GM10248 (cell line): ENCODE data around the gene PYGO2.

Experiments used
- CTCF ChIA-PET: fragments of 300-600 bp; sonication (Branson Sonifier 250); formaldehyde crosslinking; extraction: SDS; loops from one replicate; lab custom pipeline; 2021; ENCODE audit warnings: antibody characterized with exemption; lab: Yijun Ruan, JAX
- POLR2A ChIA-PET: fragments of 350-650 bp; sonication (Branson Sonifier 250); formaldehyde crosslinking; extraction: SDS; loops from one replicate; lab custom pipeline; 2020; ENCODE audit warnings: antibody characterized with exemption; lab: Yijun Ruan, JAX
- DNase-seq: peaks from one replicate; pipeline ENCODE4 v3.0.0; 2012; ENCODE audit errors: extremely low spot score
- CTCF ChIP-seq: IDR thresholded peaks from 2 replicates; pipeline ENCODE4 v1.5.1; 2012; ENCODE audit warnings: mild to moderate bottlenecking, low read depth; ENCODE audit errors: extremely low read depth, missing control alignments, control extremely low read depth

The PYGO2 gene

GRCh38 chr1:154952664-154953063 lies 8.9 kb downstream of the PYGO2 start:
- DNase-seq, result no peak
- ChIA-PET POLR2A (interaction anchor here (0.6 to 2.7 kb wide), 5 partner anchors 8 to 1137 kb away, joined by 3 to 9 read pairs (median 5); partner anchors contain the start of genes PMVK and SHC1), CTCF (interaction anchor here (0.8 to 1.5 kb wide), 6 partner anchors 27 to 406 kb away, joined by 3 to 5 read pairs (median 4); no protein-coding TSS in a partner anchor)
- TF ChIP-seq CTCF, result no peak

GRCh38 chr1:154951901-154952657 lies 9.5 kb downstream of the PYGO2 start:
- TF ChIP-seq CTCF, result no peak
- POLR2A ChIA-PET, result interaction anchor here (0.6 to 2.7 kb wide), 4 partner anchors 14 to 1137 kb away, joined by 3 to 9 read pairs (median 6); partner anchors contain the start of genes PMVK and SHC1
- peak; percentile 59 for DNase-seq
- CTCF ChIA-PET, result interaction anchor here (0.8 to 3.5 kb wide), 7 partner anchors 9 to 405 kb away, joined by 3 to 17 read pairs (median 4); partner anchors contain the start of gene PYGO2

- no peak for TF ChIP-seq CTCF
- POLR2A ChIA-PET, result interaction anchor here (0.5 to 1.4 kb wide), 3 partner anchors 12 to 1291 kb away, joined by 3 to 5 read pairs (median 3); partner anchors contain the start of gene PMVK
- CTCF ChIA-PET, result interaction anchor here (1.1 to 1.7 kb wide), 4 partner anchors 12 to 279 kb away, joined by 3 to 7 read pairs (median 5); partner anchors contain the start of genes PMVK and PYGO2
- DNase-seq, result no peak
Observed at GRCh38 chr1:154948079-154948478, 13.5 kb downstream of the PYGO2 start.

GRCh38 chr1:154945962-154946850 lies 15.4 kb downstream of the PYGO2 start:
- DNase-seq, result no peak
- POLR2A ChIA-PET, result interaction anchor here (0.9 kb wide), 2 partner anchors 10 to 76 kb away, joined by 3 read pairs; partner anchors contain the start of genes KCNN3 and PMVK
- CTCF ChIA-PET, result interaction anchor here (0.8 to 3.3 kb wide), 8 partner anchors 9 to 466 kb away, joined by 3 to 26 read pairs (median 5); partner anchors contain the start of genes ADAM15, EFNA4, PMVK and PYGO2
- TF ChIP-seq CTCF, result no peak

- ChIA-PET POLR2A (interaction anchor here (0.8 to 1.6 kb wide), 4 partner anchors 8 to 75 kb away, joined by 3 to 5 read pairs (median 3); partner anchors contain the start of genes KCNN3 and PMVK), CTCF (interaction anchor here (0.8 to 3.3 kb wide), 14 partner anchors 16 to 465 kb away, joined by 3 to 26 read pairs (median 4); partner anchors contain the start of genes ADAM15, EFNA4, PYGO2 and SHC1)
- DNase-seq, result no peak
- no peak for TF ChIP-seq CTCF
Observed at GRCh38 chr1:154945160-154945961, 16.2 kb downstream of the PYGO2 start.
